Lung (tissue), 12 donors: ENCODE results near the gene AQP12A. TPM values are rescaled to one million over a fixed set of nuclear protein-coding genes. Genes with fewer than 3 reads are reported as not detected.

Experiments used
- ATAC-seq: fragments of 200-7000 bp; cut with Tn5 transposase; one replicate; pipeline ENCODE4 v1.9.1; 2020; ENCODE audit warnings: moderate number of reproducible peaks; ENCODE audit not compliant: insufficient read depth, low FRiP score
- DNase-seq, 3 donors: peaks; one replicate each; pipeline ENCODE4 v3.0.0-alpha.2; 2013 to 2017
- H3K27ac ChIP-seq, 2 donors: one replicate each; pipeline ENCODE4 v1.5.1; 2013; ENCODE audit warnings: mild to moderate bottlenecking in 2 of 2, moderate library complexity in 2 of 2, control low read depth in 1 of 2, inconsistent platforms in 1 of 2, low read depth in 1 of 2, low read length in 1 of 2
- H3K27me3 ChIP-seq, 3 donors: one replicate each; pipeline ENCODE4 v1.5.1; 2013; ENCODE audit warnings: low read length in 2 of 3; ENCODE audit not compliant: control insufficient read depth in 3 of 3, insufficient read depth in 3 of 3
- H3K36me3 ChIP-seq, 4 donors: one replicate each; pipeline ENCODE4 v1.5.1; 2013; ENCODE audit warnings: low read length in 4 of 4, mild to moderate bottlenecking in 1 of 4, moderate library complexity in 1 of 4; ENCODE audit not compliant: control insufficient read depth in 4 of 4, insufficient read depth in 4 of 4
- H3K4me1 ChIP-seq, 5 donors: one replicate each; pipeline ENCODE4 v1.5.1; 2013; ENCODE audit warnings: low read length in 5 of 5, mild to moderate bottlenecking in 2 of 5, moderate library complexity in 1 of 5; ENCODE audit not compliant: control insufficient read depth in 5 of 5, insufficient read depth in 5 of 5
- H3K4me3 ChIP-seq: one replicate; pipeline ENCODE4 v1.5.1; 2013; ENCODE audit warnings: mild to moderate bottlenecking, control low read depth, moderate library complexity
- H3K9ac ChIP-seq, 2 donors: one replicate each; pipeline ENCODE4 v1.5.1; 2013; ENCODE audit warnings: low read length in 2 of 2, control low read depth in 1 of 2; ENCODE audit not compliant: insufficient read depth in 1 of 2
- H3K9me3 ChIP-seq, 4 donors: one replicate each; pipeline ENCODE4 v1.5.1; 2013; ENCODE audit warnings: low read length in 3 of 4, mild to moderate bottlenecking in 1 of 4, moderate library complexity in 1 of 4; ENCODE audit not compliant: control insufficient read depth in 4 of 4, insufficient read depth in 3 of 4
- WGBS, 2 donors: extraction: QIAGEN DNeasy Blood & Tissue Kit; methylation state at CpG; one replicate each; pipeline ENCODE4 v1.1.7; 2013; 5-methylcytosine and 5-hydroxymethylcytosine counted together
- polyA plus RNA-seq, 2 donors: library from polyadenylated mRNA; stranded (reverse); fragments of 200-250 nt; gene quantifications; one replicate each; pipeline ENCODE4 v1.2.1, GENCODE V29; 2013
- total RNA-seq, 2 donors: library from RNA; depleted of rRNA in 1 of 2; stranded (reverse); fragments of >200 nt in 1 of 2; gene quantifications; one replicate each; pipeline ENCODE4 v1.2.1, GENCODE V29; 2014 to 2021
- TF ChIP-seq, protein P1 (sequence below): IDR thresholded peaks from 2 replicates; pipeline ENCODE4 v1.5.1; 2012; ENCODE audit warnings: mild to moderate bottlenecking; ENCODE audit errors: control extremely low read depth, extremely low read depth
- donor health status: control.
- donor health status: control.
- donor health status: Bipolar disorder and iron deficiency.
- donor health status: healthy.
- donor health status: DM: yes; HTN: yes; CAD: no.

AQP12A gene
- total and polyA plus RNA-seq, 4 donors = not detected

DNA sequence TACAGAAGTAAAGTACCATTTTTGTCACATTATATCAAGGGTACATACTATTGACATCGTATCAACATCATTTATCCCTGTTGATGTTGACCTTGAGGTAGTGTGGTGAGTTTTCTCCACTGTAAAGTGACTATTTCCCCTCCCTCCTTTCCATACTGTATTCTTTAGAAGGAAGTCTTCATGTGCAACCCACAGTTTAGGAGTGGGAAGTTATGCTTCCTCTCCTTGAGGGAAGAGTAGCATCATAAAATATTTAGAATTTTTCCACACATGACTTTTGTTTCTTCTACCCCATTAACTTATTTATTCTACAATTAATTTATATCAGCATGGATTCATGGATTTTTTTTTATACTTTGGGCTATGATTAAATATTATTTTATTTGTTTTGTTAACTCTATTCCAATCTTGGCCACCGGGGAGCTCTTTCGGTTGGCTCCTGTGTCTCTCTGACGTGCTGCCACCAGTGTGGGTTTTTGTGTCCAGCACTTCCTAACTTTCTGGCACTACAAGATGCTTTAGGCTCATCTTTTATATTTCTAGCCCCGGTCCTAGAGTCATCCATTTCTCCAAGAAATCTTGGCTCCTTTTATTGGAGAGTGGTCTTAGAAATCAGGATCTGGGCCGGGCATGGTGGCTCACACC lies 28.0 kb upstream of the AQP12A start:
- ATAC-seq (no peak), DNase-seq (no peak)
- Histone ChIP-seq H3K9me3 (peaks cover 4 to 5% (median 4%) of the 10 kb centered on the region in 4 donors), H3K27ac (no peak overlapping the region), H3K4me3 (no peak overlapping the region), H3K9ac (no peak overlapping the region), H3K36me3 (no peaks in the 10 kb centered on the region), H3K27me3 (peaks cover 0 to 17% (median 16%) of the 10 kb centered on the region in 3 donors), H3K4me1 (no peaks in the 10 kb centered on the region)
- TF ChIP-seq, protein P1, sequence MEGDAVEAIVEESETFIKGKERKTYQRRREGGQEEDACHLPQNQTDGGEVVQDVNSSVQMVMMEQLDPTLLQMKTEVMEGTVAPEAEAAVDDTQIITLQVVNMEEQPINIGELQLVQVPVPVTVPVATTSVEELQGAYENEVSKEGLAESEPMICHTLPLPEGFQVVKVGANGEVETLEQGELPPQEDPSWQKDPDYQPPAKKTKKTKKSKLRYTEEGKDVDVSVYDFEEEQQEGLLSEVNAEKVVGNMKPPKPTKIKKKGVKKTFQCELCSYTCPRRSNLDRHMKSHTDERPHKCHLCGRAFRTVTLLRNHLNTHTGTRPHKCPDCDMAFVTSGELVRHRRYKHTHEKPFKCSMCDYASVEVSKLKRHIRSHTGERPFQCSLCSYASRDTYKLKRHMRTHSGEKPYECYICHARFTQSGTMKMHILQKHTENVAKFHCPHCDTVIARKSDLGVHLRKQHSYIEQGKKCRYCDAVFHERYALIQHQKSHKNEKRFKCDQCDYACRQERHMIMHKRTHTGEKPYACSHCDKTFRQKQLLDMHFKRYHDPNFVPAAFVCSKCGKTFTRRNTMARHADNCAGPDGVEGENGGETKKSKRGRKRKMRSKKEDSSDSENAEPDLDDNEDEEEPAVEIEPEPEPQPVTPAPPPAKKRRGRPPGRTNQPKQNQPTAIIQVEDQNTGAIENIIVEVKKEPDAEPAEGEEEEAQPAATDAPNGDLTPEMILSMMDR = no peak
- 76 to 82% methylated on average over 6 of the region's 6 CpGs for WGBS, 2 donors

DNA sequence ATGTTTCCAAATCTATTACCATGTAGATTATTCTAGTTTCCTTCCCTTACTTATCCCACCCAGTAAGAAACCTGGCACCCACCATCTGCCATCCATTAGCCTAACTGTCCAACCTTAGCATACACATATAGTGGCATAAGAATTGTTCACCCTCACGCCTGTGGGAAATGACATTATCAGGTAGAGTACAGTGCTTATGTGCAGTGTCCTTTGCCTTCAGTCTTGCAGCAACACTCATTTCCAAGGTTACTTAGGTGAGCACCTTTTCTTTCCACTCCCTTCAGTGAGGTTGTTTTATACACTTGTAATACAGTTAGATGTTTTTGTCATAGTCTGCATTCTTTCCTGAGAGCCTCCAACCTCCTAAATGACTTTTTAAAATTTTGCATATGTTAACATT lies 27.0 kb upstream of the AQP12A start:
- ATAC-seq (no peak), DNase-seq (no peak)
- Histone ChIP-seq H3K27ac (no peak overlapping the region), H3K27me3 (peaks cover 0 to 20% (median 16%) of the 10 kb centered on the region in 3 donors), H3K9me3 (peaks cover 4 to 5% (median 4%) of the 10 kb centered on the region in 4 donors), H3K4me3 (no peak overlapping the region), H3K4me1 (no peaks in the 10 kb centered on the region), H3K9ac (no peak overlapping the region), H3K36me3 (no peaks in the 10 kb centered on the region)
- TF ChIP-seq, protein P1 = no peak
- WGBS, 2 donors = 64 to 86% methylated on average over 1 of the region's 1 CpG

DNA sequence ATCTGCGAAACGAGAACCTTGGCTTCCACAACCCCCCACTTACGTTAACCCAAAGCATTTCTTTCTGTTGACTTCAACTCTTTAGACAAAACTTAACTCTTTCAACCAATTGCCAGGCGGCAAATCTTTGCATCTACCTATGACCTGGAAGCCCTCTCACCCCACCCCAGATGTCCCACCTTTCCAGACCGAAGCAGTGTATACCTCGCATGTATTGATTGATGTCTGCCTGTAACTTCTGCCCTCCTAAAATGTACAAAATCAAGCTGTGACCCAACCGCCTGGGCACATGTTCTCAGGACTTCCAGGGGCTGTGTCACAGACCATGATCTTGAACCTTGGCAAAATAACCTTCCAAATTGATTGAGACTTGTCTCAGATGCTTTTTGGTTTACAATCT lies 21.3 kb upstream of the AQP12A start:
- Histone ChIP-seq H3K27me3 (peaks cover 7 to 52% (median 33%) of the 10 kb centered on the region in 3 donors), H3K36me3 (no peaks in the 10 kb centered on the region), H3K4me1 (peaks cover 0 to 5% (median 0%) of the 10 kb centered on the region in 5 donors), H3K9me3 (peaks cover 0 to 7% (median 0%) of the 10 kb centered on the region in 4 donors), H3K9ac (no peak overlapping the region), H3K27ac (no peak overlapping the region), H3K4me3 (no peak overlapping the region)
- TF ChIP-seq, protein P1 = no peak
- ATAC-seq = no peak
- DNase-seq = no peak
- WGBS, 2 donors = 69 to 85% methylated on average over 7 of the region's 7 CpGs
